Left lung (tissue), 10 donors: Measurements from ENCODE around the gene RIOK1. TPM values are rescaled to one million over a fixed set of nuclear protein-coding genes. Genes with fewer than 3 reads are reported as not detected.
A peak's percentile ranks its signal among the peaks of the same experiment; 100 is the strongest.

Source experiments
- ATAC-seq: fragments of 200-7000 bp; cut with Tn5 transposase; one replicate; pipeline ENCODE4 v1.9.1; 2020; ENCODE audit warnings: moderate library complexity
- DNase-seq, 4 donors: peaks; one replicate each; pipeline ENCODE4 v3.0.0-alpha.2; 2013 to 2020
- H3K27ac ChIP-seq, 2 donors: fragments of 200-600 bp; sonication (generic) in 1 of 2; one replicate each; pipeline versions ENCODE4 v1.5.0 to v1.8.0; 2020 to 2021
- H3K27me3 ChIP-seq, 2 donors: fragments of 200-600 bp; sonication (generic) in 1 of 2; one replicate each; pipeline versions ENCODE4 v1.5.0 to v1.8.0; 2020 to 2021
- H3K36me3 ChIP-seq, 2 donors: fragments of 200-600 bp; sonication (generic) in 1 of 2; one replicate each; pipeline versions ENCODE4 v1.5.0 to v1.8.0; 2020 to 2021
- H3K4me1 ChIP-seq, 2 donors: fragments of 200-600 bp; one replicate each; pipeline ENCODE4 v1.8.0; 2021
- H3K4me3 ChIP-seq, 2 donors: fragments of 200-600 bp; sonication (generic) in 1 of 2; one replicate each; pipeline versions ENCODE4 v1.5.0 to v1.8.0; 2020 to 2021; ENCODE audit warnings: mild to moderate bottlenecking in 1 of 2
- H3K9me3 ChIP-seq, 2 donors: fragments of 200-600 bp; sonication (generic) in 1 of 2; one replicate each; pipeline versions ENCODE4 v1.5.0 to v1.8.0; 2020 to 2021
- intact Hi-C, 2 donors: fragments of 100-400 bp; cut with DNase I; formaldehyde crosslinking; loops; one replicate each; pipeline versions ENCODE4 v1.11.2 to v1.14.2; 2022
- polyA plus RNA-seq, 6 donors: library from polyadenylated mRNA; unstranded; fragments of 120-200 nt; gene quantifications; one replicate each; pipeline ENCODE4 v1.2.1, GENCODE V29; 2013; ENCODE audit not compliant: insufficient read length in 6 of 6
- total RNA-seq, 2 donors: library from RNA; stranded (reverse); fragmentation: NEBNext Ultra II Directional; extraction: Animal tissue kit (Norgen Biotek cat#: 25700); gene quantifications; one replicate each; pipeline ENCODE4 v1.2.1, GENCODE V29; 2021
- TF ChIP-seq, protein P1 (sequence below), 2 donors: fragments of 200-600 bp; sonication (generic) in 1 of 2; IDR thresholded peaks; one replicate each; pipeline versions ENCODE4 v1.5.0 to v1.8.0; 2021; ENCODE audit warnings: antibody characterized with exemption in 2 of 2
- donor health status: DM: no; HTN: yes; CAD: no.
- donor health status: DM: no; HTN: no; CAD: no.

RIOK1 gene
- total and polyA plus RNA-seq, 8 donors = 15.0 to 38.3 (median 31.3) TPM

DNA sequence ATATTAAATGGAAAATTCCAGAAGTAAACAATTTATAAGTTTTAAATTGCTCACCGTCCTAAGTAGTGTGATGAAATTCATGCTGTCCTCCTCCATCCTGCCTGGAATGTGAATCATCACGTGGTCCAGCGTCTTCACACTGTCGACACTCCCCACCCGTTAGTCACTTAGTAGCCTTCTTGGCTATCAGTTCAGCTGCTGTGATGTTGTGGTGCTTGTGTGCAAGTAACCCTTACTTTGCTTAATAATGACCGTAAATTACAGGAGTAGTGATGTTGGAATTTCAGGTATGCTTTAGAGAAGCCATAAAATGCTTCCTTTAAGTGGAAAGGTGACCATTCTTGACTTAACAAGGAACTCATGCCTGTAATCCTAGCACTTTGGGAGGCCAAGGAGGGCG lies 25.2 kb downstream of the RIOK1 start:
- DNase-seq = no peak
- H3K36me3 ChIP-seq = peaks cover 6 to 99% of the 10 kb centered on the region in 2 donors
- intact Hi-C loops = no loop called here

DNA sequence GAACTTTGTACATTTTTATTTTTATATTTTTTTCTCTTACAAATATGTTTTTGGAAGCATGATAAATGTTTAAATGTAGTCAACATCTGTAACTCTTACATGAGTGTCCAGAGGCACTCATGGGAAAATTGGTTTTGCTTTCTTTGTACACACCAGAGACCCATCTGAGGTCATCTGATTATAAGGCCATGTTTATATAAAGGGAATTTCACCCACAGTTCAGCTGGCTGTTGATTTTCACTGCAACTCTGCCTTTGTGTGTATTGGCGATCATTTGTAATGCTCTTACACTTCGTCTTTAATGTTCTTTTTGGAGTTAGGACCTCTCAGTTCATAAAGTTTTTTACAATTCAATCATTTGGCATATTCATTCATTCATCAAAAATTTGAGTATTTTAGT lies 28.1 kb downstream of the RIOK1 start:
- Histone ChIP-seq H3K4me3 (no peak overlapping the region), H3K9me3 (no peaks in the 10 kb centered on the region), H3K4me1 (no peaks in the 10 kb centered on the region), H3K36me3 (peaks cover 0 to 76% of the 10 kb centered on the region in 2 donors), H3K27me3 (no peaks in the 10 kb centered on the region), H3K27ac (no peak overlapping the region)
- TF ChIP-seq, protein P1, sequence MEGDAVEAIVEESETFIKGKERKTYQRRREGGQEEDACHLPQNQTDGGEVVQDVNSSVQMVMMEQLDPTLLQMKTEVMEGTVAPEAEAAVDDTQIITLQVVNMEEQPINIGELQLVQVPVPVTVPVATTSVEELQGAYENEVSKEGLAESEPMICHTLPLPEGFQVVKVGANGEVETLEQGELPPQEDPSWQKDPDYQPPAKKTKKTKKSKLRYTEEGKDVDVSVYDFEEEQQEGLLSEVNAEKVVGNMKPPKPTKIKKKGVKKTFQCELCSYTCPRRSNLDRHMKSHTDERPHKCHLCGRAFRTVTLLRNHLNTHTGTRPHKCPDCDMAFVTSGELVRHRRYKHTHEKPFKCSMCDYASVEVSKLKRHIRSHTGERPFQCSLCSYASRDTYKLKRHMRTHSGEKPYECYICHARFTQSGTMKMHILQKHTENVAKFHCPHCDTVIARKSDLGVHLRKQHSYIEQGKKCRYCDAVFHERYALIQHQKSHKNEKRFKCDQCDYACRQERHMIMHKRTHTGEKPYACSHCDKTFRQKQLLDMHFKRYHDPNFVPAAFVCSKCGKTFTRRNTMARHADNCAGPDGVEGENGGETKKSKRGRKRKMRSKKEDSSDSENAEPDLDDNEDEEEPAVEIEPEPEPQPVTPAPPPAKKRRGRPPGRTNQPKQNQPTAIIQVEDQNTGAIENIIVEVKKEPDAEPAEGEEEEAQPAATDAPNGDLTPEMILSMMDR (IDR thresholded peaks at IDR 0.05) = no peak
- ATAC-seq (no peak), DNase-seq (no peak)
- intact Hi-C loops = no loop called here

More for the DNA sequence above, 25.2 kb downstream of the RIOK1 start:
- peak; percentile 81 for ATAC-seq
- Histone ChIP-seq H3K9me3 (no peaks in the 10 kb centered on the region), H3K27me3 (no peaks in the 10 kb centered on the region), H3K27ac (no peak overlapping the region), H3K4me3 (no peak overlapping the region), H3K4me1 (no peaks in the 10 kb centered on the region)
- TF ChIP-seq, protein P1 (IDR thresholded peaks at IDR 0.05) = no peak

DNA sequence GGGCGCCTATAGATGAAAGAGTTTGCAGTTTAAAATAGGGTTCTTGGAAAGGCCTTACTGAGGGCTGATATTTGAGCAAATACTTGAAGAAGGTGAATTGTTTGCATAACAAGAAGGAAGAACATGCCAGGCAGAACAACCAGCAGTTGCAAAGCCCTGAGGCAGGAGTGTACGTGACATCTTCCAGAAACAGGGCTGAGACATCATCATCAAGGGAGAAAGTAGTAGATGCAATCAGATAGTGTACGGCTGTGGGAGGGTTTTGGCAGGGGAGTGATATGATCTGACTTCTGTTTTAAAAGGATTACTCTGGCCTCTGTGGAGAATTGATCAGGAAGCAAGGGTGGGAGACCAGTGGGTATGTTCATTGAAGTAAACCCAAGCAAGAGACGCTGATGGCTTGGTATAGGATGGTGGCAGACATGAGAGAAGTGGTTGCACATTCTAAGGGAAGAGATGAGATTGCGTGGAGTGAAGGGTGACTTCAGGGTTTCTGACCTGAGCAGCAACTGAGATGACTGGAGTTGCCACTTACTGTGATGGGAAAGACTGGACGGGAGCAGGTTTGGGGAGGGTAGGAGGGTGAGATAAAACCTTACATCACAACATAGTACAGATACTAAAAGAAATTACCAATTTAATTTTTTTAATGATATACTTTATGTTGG lies 28.8 kb downstream of the RIOK1 start:
- intact Hi-C loops = no loop called here
- peak; percentile 82 for ATAC-seq
- H3K4me3 ChIP-seq = no peak overlapping the region

DNA sequence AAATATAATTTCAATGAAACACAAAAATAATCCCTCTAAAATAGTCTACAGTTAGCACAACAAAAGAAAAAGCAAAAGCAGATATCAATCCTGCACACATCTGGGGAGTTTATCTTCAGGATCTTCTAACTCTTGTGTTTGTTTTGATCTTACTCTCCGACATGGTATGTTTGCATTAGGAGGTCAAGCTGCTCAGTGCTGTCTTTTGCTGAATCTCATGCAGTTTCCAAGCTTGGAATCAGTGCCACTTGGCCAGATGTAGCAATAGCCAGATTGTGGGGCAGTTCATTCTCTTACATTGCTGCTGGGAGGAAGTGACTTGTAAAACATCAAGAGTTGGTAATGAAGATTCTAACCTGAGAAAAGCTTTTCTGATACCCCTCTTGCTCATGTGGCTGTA lies 29.5 kb downstream of the RIOK1 start:
- intact Hi-C loops = no loop called here
- Histone ChIP-seq H3K4me3 (no peak overlapping the region), H3K27ac (no peak overlapping the region), H3K4me1 (no peaks in the 10 kb centered on the region), H3K27me3 (no peaks in the 10 kb centered on the region), H3K9me3 (no peaks in the 10 kb centered on the region), H3K36me3 (peaks cover 0 to 62% of the 10 kb centered on the region in 2 donors)
- no peak for ATAC-seq
- DNase-seq = peak in 1 of 4 donors; percentile 30
- TF ChIP-seq, protein P1 (IDR thresholded peaks at IDR 0.05) = no peak

More for the DNA sequence above, 28.8 kb downstream of the RIOK1 start:
- TF ChIP-seq, protein P1 (IDR thresholded peaks at IDR 0.05) = no peak
- peak in 1 of 4 donors; percentile 23 for DNase-seq
- Histone ChIP-seq H3K36me3 (peaks cover 0 to 69% of the 10 kb centered on the region in 2 donors), H3K9me3 (no peaks in the 10 kb centered on the region), H3K4me1 (no peaks in the 10 kb centered on the region), H3K27me3 (no peaks in the 10 kb centered on the region), H3K27ac (no peak overlapping the region)

DNA sequence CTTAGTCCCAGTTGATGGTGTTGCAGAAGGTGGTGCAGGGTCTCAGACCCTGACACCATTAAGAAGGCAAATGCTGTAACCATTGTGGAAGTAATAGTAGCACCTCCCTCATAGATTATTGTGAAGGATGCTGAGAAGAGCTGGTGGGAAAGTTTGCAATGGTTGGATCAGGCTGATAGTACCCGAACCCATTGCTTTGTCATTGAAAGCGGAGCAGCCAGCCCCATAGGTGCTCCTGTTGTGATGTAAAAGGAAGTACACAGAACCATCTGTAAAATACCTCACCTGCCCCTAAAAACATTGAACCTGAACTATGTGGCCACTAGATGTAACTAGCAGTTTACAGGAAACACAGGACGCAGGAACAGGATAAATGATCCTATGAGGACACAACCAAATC lies 31.5 kb downstream of the RIOK1 start:
- no peak for DNase-seq
- no peaks in the 10 kb centered on the region for H3K4me1 ChIP-seq
- no peak for ATAC-seq
- TF ChIP-seq, protein P1 (IDR thresholded peaks at IDR 0.05) = no peak
- peaks cover 0 to 42% of the 10 kb centered on the region in 2 donors for H3K36me3 ChIP-seq
- no peaks in the 10 kb centered on the region for H3K27me3 ChIP-seq
- no peak overlapping the region for H3K27ac ChIP-seq
- intact Hi-C loops = loop anchor here in 1 of 2 donors (10.0 kb wide), 1 partner anchor 194 kb away; no protein-coding TSS in a partner anchor
- H3K9me3 ChIP-seq = no peaks in the 10 kb centered on the region
- no peak overlapping the region for H3K4me3 ChIP-seq
